CD1c-positive myeloid dendritic cell (primary cell): ENCODE results near the gene ADSS1.

Experiments
- DNase-seq: peaks from one replicate; pipeline ENCODE4 v3.0.0-alpha.2; 2016; ENCODE audit errors: extremely low spot score

Gene ADSS1

GRCh38 chr14:104734051-104734587 is 10.1 kb downstream of the ADSS1 start:
- DNase-seq: no peak

DNA sequence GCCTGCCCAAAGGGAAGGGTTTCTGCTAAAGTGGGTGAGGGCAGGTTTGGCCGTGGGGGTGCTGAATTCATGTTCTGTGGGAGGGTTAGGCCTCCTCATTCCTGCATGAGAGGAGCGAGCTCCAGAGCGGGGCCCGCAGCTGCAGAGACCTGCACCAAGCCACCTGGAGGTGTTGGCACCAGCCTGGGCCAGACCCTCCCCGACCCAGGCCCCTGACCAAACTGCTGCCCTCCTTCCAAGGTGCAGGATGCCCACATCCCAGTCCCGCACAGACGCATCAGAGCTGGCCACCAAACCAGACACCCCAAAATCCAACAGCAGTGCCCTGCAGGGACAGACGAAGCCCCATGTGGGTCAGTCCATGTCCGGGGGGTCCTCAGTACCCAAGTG is 10.6 kb downstream of the ADSS1 start:
- no peak for DNase-seq

DNA sequence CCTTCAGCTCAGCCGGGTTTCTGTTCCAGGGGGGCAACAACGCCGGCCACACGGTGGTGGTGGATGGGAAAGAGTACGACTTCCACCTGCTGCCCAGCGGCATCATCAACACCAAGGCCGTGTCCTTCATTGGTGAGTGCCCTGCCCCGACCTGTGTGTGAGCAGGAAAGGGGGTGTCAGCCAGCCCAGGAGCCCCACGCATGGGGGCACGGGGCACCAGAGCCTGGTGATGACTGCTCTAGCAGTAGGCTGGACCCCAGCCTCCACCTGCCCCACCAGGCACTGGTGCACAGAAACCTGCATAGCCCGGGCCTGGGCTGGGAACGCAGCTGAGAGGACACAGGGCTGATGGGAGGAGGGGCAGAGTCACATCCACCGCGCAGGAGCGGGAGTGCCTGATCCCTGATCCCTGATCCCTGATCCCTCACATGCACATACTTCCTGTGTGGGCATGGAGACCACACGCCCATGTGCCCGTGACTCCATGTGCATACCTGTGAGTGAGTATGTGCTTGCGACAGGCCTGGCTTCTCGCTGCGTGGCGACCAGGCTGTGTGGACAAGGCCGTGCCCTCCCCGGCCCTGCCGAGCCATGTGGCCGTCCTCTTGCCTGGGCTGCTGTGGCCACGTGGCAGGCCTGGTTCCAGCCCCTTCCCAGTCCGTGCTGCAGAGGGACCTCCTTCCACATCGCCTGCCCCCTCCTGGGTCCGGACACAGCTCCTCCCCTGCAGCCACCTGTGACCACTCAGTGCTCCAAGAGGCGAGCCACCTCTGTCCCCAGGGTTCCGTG is 11.2 kb downstream of the ADSS1 start:
- DNase-seq: no peak

DNA sequence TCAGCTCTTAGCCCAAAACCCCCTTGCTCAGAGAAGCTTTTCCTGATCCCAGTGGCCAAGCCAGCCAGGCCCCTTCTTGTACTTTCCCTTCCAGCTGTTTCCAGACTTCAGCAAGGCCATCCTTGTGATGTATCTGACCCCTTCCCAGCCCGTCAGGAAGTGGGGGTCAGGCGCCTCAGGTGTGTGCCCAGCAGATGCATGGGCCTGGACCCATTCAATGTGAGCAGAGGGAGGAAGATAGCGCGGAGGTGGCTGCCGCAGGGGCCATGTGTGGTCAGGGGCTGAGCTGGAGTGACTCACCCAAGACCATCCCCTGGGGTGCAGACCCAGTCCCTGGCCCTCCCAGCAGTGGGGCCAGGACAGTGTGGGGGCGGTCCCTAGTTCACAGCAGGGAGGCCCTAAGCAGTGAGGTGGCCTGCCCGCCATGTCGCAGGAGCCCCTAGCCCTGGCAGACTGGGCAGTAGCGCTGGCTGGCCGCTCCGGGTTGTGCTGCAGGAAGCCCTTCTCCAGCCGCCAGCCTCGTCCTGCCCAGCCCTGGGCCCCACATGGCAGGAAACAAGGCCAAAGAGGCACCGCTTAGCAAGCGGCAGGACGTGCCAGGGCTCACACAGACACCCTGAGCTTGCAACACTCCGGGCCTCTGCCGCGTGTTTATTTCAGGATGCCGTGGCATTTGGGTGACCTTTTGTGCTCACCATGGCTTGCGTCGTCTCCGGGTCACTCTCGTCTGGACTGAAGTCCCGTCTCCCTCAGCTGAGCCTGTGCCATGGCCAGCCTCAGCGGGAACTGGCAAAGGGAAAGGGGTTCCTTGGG is 12.0 kb downstream of the ADSS1 start:
- DNase-seq: peak; percentile 29

DNA sequence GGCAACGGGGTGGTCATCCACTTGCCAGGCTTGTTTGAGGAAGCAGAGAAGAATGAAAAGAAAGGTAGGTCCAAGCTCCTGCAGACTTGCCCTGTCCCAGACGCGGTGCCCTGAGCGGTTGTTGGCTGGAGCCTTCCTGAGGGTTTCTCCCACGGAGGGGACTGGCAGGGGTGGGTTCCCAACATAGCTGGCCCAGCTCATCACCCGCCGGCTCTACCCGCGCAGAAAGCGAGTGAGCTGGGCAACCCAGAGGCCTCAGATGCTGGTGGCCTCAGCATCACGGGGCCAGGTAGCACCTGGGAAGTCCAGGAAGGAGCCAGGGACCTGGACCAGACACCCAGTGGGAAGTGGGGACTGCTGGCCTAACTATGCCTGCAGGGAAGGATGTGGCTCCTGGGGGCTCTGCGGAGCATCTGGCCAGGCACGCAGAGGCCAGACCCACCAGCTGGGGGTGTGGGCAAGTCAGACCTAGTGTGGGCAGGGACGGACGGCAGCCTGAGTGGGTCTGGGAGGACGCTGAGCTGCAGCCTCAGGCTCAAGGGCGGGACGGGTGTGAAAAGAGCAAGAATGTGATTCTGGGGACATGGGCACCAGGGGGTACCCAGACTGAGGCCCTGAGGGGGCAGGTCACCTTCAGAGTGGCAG is 14.5 kb downstream of the ADSS1 start:
- no peak for DNase-seq

DNA sequence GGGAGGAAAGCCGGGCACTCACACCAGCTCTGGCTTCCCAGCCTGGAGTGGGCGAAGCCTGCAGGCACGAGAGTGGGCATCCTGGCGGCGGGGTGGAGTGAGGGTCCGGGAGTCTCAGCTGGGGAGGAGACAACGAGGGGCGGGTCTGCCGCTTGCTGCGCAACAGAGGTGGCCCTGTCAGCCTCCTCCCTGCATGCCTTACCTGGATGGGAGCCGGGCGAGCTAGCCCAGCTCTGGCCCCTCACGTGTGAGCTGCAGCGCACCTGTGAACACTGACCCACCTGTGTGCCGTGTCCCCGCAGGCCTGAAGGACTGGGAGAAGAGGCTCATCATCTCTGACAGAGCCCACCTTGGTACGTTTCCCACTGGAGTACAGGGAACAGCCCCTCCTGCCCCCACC is 15.0 kb downstream of the ADSS1 start:
- no peak for DNase-seq

- DNase-seq: no peak
These were observed 15.8 kb downstream of the ADSS1 start for GRCh38 chr14:104739546-104740516.

GRCh38 chr14:104741108-104741802 is 17.2 kb downstream of the ADSS1 start:
- DNase-seq: no peak

DNA sequence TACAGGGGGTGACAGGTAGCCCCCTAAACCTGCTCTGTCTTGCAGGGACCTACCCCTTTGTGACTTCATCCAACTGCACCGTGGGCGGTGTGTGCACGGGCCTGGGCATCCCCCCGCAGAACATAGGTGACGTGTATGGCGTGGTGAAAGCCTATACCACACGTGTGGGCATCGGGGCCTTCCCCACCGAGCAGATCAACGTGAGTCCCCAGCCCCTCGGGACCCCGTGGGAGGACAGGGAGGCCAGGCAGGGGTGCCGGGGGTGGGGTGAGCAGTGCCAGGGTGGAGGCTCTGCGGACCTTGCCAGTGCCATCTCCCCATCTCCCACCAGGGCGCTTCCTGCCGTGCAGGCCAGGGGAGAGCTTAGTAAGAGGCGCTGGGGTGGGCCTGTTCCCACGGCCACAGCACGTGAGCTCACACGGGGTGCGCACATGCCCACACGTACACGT is 17.8 kb downstream of the ADSS1 start:
- no peak for DNase-seq

DNA sequence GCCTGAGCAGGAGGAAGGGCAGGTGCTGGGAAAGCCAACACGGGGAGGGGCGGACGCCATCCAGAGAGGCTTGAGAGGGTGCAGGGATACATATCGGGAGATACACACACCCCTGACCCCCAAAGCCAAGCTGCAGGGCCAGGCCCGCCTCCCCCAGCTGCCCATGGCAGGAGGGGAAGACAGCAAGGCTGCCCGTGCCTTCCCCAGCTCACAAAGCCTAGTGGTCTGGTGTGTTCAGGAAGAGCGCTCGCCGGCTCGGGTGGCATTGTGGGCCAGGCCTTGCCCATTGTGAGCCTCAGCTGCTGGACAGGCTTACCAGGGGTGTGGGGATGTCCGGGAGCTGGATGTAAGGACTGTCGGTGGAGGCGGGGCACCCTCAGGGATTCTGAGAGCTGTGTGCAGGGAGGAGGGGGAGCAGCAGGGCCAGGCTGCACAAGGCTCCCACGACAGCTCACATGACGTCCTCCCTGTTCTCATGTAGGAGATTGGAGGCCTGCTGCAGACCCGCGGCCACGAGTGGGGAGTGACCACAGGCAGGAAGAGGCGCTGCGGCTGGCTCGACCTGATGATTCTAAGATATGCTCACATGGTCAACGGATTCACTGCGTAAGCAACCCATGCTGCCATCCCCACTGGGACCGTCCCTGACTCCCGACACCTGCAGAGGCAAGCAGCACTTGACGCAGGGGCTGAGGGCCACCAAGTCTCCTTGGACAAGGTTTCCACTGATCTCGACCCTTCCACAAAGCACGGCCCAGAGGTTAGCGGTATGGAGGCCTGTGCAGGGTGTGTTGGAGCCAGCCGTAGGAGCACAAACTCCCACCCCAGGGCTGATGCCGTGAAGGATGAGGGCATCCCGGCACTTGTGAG is 18.8 kb downstream of the ADSS1 start:
- no peak for DNase-seq

GRCh38 chr14:104743461-104744380 is 19.7 kb downstream of the ADSS1 start:
- DNase-seq: no peak

GRCh38 chr14:104744484-104744883 is 20.5 kb downstream of the ADSS1 start:
- no peak for DNase-seq

DNA sequence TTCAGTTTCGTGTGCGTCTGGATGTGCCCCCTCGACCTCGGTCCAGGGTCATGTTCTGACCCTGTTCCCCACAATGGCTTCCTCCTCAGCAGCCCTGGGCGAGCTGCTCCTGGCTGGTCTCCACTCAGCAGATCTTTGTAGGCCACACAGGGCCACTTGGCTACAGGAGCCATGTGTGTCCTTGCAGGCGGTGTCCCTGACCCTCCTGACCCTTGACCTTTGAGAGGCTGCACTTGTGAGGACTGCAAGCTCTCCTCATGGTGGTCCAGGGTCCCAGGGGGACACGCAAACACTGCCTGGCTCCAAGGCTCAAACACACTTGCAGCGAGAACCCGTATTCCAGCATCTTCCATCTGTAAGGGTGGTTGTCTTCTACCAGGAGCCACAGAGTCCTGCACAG is 21.4 kb downstream of the ADSS1 start:
- no peak for DNase-seq

DNA sequence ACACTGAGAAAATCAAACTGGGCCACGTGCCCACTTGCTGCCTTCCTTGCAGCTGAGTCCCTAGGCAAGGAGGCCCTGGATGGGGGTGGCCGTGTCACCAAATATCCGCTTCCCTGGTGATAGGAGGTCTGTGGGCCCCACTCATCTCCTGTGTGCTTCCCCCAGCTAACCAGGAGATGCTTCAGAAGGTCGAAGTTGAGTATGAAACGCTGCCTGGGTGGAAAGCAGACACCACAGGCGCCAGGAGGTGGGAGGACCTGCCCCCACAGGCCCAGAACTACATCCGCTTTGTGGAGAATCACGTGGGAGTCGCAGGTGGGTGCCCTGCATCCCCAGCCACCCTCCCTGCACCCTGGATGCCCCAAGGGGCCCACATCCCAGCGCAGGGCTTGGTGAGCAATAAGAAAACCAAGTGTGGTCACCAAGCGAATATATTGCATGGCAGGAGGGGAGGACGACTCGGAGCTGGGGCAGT is 22.1 kb downstream of the ADSS1 start:
- DNase-seq: no peak

- no peak for DNase-seq
These were observed 23.0 kb downstream of the ADSS1 start for GRCh38 chr14:104746934-104747481.

GRCh38 chr14:104747876-104748275 is 23.8 kb downstream of the ADSS1 start:
- no peak for DNase-seq

GRCh38 chr14:104749111-104749649 is 25.2 kb downstream of the ADSS1 start:
- DNase-seq: no peak
